Ureter (tissue), 1 donor: ENCODE data around the gene GSTM3. TPM values are rescaled to one million over a fixed set of nuclear protein-coding genes. Genes with fewer than 3 reads are reported as not detected.
"Not testable (repeated sequence)": the region's sequence is repeated elsewhere in the genome, so short reads cannot be mapped to it uniquely, and the experiment has no call there.

Experiments used
- DNase-seq: peaks from one replicate; pipeline ENCODE4 v3.0.0-alpha.2; 2020; ENCODE audit warnings: low spot score
- total RNA-seq: library from RNA; stranded (reverse); gene quantifications from one replicate; pipeline ENCODE4 v1.2.4, GENCODE V29; 2023
- donor health status: DM: yes; HTN: yes; CAD: no.

Gene GSTM3
- total RNA-seq, 1 donor from 2014 or later: 55.6 TPM

DNA sequence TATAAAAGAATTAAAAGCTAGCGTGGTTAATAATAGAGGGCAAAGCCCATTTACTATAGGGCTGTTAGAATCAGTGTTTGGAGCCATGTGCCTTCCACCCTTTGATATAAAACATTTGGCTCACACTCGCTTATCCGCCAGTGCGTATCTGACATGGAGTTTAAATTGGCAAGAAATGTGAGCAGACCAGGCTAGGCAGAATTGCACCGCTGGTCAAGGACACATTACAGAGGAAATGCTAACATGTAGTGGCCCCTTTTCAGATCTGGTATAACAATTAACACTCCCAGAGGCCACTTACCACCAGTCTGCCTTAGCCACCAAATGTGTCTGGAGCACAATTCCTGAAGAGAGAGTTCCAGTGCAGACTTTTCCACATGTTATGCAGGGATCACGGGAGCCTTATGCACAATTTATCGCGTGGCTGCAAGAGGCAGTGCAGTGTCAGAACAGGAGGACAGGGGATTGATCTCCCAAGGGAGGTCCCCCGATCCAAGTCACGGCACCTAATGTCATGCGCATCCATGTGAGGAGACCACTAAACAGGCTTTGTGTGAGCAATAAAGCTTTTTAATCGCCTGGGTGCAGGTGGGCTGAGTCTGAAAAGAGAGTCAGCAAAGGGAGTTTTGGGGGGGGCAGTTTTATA, 14.0 kb downstream of the GSTM3 start:
- no peak for DNase-seq

DNA sequence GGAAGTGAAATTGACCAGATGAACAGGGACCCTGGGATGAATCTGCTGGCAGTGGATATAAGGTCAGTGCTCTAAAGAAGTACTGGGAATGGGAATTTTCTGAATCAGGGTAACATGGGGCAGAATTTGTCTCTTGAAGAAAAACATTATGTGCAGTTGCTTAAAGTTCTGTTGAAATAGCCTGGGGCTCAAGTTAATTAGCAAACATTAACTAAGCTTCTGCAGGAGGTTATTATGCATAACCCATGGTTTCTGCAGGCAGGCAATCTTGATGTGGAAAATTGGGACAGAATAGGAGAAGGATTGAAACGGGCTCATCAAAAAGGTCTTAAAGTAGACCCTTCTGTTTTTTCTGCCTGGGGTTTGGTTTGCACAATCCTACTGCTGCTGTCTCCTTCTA, 14.8 kb downstream of the GSTM3 start:
- no peak for DNase-seq

DNA sequence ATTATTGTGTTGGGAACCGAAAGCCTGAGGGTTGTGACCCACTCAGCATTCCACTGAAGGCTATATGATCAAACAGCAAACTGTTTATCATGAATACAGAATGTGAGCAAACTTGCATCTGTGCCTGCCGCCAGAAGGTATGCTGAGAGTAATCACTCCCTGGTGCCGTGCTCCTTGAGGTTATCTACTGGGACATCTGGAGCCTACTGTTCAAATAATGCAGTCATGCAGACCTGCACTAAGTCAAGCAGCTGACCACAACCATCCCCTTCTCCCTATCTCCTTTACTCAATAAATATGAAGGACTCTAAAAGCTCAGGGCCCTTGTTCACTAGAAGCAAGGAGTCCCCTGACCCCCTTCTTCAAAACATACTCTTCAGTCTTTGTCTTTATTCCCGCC, 15.3 kb downstream of the GSTM3 start:
- no peak for DNase-seq

DNA sequence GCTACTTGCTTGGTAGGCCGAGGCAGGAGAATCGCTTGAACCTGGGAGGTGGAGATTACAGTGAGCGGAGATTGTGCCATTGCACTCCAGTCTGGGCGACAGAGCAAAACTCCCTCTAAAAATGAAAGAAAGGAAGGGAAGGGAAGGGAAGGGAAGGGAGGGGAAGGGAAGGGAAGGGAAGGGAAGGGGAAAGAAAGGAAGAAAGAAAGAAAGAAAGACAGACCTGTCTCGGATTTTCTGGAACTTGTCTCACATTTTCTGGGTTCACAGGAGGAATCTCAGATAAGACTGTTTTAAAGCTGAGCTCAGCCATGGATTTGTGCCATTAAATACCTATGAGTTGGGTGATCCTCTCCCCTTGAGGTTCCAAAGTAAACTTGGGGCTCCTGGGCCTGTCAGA, 15.9 kb downstream of the GSTM3 start:
- no peak for DNase-seq

DNA sequence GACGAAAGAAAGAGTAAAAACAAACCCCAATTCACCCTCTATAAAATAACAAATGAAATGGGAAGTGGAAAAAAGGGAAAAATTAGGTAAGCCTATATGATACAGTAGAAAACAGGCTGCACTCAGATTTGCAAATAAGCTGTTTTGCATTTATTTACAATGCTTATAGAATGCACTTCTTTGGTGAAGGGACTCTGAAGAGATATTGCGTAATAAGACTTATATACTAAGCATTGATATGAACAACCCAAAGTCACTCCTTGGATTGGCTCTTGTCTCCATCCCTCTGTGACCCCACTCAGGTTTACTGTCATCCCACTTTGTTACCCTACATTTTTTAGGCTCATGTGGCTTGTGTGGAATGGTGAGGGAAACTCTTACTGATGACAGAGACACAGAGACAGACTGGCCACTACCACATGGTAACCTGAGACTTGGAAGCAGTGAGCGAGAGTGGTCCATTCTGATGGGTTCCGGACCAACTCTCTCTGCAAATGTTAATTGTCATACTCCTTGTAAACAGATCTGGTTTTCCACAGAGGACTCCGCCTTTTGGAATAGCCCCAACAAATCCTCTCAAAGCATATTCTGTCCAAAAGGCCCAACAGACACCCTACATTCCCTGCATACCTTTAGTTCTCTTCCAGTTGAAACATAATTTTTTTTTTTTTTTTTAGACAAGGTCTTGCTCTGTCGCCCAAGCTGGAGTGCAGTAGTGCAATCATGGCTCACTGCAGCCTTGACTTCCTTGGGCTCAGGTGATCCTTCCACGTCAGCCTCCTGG, 17.7 kb downstream of the GSTM3 start:
- DNase-seq: no peak

DNA sequence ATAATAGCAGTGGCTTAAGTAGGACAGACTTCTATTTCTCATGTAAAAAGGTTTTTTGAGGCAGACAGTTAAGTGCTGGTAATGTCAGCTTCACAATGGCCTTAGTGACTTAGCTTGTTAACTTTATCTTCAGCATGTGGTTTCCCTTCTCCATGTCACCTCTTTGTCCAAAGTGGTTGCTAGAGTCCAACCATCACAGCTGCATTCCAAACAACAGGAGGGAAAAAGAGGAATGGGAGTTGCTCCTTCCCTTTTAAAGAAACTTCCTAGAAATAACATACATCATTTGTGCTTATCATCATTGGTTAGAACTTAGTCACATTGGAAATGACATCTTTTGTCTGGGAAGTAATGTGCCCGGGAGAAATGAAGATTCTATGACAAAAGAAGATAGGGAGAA, 18.9 kb downstream of the GSTM3 start:
- DNase-seq: no peak

DNA sequence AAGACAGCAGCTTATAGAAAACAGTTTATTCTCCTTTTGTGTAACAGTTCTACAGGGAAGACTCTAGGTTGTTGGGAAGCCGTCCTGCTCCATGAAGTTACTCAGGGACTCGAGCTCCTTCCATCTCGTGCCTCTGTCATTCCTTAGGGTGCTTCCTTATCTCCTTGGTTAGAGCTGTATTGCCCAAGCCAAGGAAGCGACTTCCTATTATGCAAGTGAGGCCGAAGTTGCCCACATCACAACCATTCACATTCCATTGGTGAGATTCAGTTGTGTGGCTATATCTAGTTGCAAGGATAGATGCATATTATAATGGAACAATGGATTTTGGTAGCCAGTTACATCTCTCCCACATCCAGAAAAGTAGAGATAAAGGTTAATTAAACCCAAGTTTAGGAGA, 19.8 kb downstream of the GSTM3 start:
- DNase-seq: no peak

DNA sequence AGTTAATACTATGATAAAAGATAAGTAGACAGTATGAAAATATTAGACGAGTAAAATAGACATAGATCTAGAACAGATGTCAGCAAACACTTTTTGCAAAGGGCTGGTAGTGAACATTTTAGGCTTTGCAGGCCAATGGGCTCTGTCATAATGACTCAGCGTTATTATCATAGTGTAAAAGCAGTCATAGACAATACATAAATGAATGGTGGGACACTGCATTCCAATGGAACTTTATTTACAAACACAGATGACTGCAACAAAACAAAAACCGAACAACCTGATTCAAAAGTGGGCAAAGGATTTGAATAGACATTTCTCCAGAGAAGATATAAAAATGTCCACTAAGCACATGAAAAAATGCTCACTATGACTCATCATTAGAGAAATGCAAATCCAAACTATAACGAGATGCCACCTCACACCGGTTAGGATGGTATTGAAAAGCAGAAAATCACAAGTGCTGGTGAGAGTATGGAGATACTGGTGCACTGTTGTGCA, 21.5 kb downstream of the GSTM3 start:
- DNase-seq: no peak

DNA sequence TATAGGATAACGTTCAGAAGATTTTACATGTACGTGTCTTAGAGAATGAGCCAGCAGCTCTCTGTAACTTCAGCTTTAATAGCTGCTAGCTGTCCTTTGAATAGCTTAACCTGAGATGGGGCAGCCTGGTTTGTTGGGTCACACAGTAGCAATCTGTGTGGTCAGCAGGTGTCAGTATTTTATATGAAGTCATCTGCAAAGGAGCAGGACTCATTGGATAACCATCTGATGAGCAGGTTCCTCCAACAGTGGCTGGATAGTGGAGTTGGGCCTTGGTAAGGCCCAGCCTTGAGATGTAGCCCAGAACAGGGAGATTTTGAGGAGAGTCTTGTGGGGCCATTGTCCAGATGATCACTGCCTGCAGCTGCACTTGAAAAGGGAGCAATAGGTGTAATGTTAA, 22.3 kb downstream of the GSTM3 start:
- no peak for DNase-seq

DNA sequence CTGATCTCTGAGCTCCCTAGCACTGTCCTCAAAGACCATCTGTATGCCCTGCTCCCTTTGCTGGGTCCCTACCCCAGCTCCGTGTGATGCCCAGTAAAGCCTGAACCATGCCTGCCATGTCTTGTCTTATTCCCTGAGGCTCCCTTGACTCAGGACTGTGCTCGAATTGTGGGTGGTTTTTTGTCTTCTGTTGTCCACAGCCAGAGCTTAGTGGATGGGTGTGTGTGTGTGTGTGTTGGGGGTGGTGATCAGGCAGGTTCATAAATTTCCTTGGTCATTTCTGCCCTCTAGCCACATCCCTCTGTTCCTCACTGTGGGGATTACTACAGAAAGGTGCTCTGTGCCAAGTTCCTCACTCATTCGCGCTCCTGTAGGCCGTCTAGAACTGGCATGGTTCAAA, 23.1 kb downstream of the GSTM3 start:
- DNase-seq: no peak

DNA sequence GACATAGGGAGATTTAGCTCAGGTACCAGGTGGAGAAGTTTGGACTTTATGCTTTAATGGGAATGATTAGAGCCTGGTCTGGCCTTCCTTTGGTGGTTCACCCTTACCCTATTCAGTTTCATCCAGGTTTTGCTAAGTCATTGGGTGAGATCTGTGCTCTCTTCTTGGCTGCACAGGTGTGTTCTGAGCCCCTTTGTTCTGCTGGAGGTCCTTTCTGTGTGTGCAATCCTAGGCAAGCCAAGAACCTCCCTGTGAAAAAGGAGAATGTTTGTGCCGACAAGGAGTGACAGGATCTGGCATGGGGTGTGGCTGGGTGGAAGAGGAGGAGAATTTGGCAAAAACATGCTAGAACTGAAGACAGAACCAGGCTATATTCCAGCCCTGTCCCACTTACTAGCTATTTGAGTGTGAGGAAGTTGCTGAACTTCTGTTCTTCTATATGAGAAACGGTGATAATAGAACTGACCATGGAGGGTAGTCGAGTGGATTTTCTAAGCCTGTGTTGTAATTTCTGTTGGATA, 24.2 kb downstream of the GSTM3 start:
- no peak for DNase-seq

DNA sequence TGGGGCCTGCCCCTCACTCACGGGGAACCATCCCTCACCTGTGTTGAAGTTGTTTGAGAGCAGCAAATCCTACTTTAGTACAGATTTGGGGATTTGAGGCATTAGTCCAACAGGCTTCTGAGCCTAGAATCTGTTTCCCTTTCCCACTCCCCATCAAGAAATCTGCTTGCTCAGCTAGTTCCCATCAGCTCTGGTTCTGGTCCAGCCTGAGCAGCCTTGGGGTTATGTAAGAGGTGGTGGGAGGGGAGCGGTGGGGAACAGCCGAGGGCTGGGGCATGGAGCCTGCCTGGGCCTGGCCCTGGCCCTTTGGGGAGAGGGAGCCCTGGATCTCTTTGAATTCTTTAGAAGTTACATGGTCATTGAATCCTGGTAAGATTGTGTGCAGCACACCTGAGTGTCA, 24.7 kb downstream of the GSTM3 start:
- DNase-seq: no peak

DNA sequence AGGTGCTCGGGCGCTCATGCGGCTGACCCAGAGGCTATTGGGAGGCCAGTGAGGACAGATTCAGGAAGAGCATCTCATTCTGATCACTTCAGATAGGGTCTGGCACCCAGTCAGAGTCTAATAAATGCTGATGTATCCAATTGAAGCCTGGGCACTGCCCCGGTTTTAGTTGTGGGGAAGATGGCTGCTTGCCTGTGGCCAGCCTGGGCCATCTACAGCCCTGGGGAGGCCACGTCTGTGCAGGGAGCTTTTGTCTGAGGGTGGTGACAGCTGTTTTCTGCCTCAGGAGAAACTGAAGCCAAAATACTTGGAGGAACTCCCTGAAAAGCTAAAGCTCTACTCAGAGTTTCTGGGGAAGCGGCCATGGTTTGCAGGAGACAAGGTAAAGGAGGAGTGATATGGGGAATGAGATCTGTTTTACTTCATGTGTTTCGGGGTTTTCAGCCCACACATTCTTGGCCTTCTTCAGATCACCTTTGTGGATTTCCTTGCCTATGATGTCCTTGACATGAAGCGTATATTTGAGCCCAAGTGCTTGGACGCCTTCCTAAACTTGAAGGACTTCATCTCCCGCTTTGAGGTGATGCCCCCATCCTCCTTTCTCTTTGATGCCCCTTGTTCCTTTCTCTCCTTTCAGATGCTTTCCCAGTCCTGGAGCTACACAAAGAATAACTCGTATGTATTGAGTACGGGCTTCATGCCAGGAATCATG, 26.0 kb downstream of the GSTM3 start:
- DNase-seq: no peak

DNA sequence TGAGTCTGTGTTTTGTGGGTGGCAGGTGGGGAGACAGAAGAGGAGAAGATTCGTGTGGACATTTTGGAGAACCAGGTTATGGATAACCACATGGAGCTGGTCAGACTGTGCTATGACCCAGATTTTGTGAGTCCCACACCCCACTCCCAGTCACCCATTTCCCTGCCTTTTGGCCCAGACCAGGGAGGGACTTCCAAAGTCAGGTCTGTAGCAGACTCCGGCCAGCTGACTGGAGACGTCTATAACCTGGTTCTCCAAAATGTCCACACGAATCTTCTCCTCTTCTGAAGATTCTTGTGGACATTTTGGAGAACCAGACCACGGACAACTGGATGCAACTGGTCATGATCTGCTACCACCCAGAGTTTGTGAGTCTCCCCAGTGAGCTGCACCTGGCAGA, 27.2 kb downstream of the GSTM3 start:
- no peak for DNase-seq

DNA sequence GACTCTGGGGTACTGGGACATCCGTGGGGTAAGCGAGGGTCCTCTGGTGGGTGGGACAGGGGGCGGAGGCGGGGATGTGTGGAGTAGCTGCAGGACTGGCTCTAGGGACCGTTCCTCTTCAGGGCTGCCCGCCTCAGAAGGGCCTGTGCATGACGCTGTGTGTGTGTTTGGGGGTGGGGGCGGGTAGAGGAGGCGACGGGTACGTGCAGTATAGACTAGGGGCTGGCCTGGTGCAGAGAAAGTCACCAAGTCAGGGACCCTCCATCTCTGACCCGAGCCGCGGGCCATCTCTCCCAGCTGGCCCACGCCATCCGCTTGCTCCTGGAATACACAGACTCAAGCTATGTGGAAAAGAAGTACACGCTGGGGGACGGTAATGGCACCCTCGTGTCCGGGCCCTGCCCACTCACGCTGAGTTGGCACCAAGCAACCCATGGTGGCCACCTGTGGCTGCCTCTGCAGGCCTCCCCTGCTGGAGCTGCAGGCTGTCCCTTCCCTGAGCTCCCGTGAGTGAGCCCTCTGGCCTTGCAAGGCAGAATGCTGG, 28.4 kb downstream of the GSTM3 start:
- DNase-seq: no peak

DNA sequence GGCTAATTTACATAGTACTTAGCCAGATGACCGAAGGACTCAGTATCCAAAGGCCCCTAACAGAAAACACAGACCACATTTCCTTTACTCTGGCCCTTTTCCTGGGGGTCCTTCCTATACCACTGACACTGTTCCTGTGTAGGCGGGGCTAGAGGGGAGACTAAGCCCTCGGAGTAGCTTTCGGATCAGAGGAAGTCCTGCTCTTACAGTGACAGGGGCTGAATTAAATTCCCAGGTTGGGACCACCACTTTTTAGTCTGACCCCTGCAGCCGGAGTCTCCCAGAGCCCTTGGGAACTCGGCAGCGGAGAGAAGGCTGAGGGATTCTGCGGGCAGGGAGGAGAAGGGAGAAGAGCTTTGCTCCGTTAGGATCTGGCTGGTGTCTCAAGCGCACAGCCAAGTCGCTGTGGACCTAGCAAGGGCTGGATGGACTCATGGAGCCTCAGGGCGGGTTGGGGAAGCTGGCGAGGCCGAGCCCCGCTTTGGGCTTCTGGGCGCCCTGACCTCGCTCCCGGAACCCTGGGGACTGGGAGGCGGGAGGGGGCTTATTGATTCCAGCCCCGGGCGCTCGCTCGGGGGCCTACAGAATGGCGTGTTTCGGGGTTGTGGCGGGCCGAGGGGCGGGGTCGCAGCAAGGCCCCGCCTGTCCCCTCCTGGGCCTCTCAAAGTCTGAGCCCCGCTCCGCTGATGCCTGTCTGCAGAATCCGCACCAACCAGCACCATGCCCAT, 29.1 kb downstream of the GSTM3 start, which contains the start of gene GSTM5:
GSTM5 (plus strand) TSS at position 659 of the 728 bp plus-strand sequence; CDS start at position 721, 62 bp downstream.
- DNase-seq: not testable (repeated sequence)

DNA sequence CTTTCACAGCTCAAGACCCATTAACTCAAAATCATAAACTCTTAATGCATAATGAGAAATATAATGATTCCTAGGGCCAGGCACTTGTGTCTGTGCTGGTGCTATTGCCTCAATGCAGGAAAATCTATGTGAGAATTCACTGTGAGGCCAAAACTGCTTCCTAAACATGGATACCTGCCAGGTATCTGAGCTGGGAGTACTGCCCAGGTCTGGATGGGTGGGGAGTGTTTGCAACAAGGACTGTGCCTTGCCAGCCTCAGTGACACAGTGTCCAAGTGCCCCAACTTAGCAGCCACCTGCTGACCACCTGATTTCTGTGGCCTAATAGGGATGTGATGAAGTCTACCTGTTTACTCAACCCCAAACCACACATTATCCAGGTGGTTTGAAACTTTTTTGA, 31.0 kb downstream of the GSTM3 start:
- not testable (repeated sequence) for DNase-seq

DNA sequence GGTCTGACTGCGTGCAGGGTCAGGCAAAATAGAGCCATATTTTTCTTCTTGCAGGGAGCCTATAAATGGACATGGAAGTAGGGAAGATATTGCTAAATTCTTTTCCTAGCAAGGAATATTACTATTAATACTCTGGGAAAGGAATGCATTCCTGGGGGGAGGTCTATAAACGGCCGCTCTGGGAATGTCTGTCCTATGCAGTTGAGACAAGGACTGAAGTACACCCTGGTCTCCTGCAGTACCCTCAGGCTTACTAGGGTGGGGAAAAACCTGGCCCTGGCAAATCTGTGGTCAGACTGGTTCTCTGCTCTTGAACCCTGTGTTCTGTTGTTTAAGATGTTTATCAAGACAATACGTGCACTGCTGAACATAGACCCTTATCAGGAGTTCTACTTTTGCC, 31.9 kb downstream of the GSTM3 start:
- DNase-seq: not testable (repeated sequence)

DNA sequence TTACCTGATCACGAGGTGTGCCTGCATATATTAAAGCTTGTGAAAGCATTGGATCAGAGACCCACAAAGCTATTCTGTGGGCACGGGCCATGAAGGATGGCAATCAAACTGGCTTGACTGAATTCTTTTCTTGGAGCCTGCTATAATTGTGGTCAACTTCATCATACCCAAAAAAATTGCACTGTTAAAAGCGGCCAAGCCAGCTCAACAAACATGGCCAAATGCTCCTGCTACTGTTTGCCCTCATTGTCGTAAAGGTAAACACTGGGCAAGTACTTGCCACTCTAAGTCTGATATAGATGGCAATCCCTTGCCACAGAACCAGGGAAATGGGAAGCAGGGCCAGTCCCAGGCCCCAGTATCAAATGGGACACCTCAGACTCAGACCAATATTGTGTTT, 35.4 kb downstream of the GSTM3 start:
- DNase-seq: peak; percentile 41

DNA sequence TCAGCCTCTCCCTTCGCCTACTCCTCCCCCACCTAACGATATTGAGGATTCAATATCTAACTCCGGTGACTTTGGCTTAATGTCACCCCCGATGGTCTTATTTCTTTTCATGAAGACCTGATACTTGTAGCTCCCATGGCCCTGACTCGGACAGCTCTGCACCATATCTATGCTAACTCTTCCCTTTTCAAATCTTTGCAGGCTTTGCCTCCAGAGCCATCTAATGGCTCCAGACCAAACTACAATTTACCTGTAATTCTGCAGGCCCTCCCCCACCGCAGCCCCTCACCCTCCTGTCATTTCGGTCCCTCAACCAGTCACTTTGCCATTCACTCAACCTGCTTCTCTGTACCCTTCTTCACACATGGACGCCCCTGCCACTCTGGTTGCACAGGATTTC, 36.7 kb downstream of the GSTM3 start:
- peak; percentile 31 for DNase-seq

DNA sequence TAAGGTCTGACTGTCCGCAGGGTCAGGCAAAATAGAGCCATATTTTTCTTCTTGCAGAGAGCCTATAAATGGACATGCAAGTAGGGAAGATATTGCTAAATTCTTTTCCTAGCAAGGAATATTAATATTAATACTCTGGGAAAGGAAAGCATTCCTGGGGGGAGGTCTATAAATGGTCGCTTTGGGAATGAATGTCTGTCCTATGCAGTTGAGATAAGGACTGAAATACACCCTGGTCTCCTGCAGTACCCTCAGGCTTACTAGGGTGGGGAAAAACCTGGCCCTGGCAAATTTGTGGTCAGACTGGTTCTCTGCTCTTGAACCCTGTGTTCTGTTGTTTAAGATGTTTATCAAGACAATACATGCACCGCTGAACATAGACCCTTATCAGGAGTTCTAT, 37.9 kb downstream of the GSTM3 start:
- not testable (repeated sequence) for DNase-seq
